Measurements from ENCODE around the gene ABCD2. TPM values are rescaled to one million over a fixed set of nuclear protein-coding genes. Genes with fewer than 3 reads are reported as not detected.

The ABCD2 gene
- total and polyA plus RNA-seq, 2 donors (not counting 3 experiments of a cell fraction or from before 2014, with no cell fraction given), result not detected

DNA sequence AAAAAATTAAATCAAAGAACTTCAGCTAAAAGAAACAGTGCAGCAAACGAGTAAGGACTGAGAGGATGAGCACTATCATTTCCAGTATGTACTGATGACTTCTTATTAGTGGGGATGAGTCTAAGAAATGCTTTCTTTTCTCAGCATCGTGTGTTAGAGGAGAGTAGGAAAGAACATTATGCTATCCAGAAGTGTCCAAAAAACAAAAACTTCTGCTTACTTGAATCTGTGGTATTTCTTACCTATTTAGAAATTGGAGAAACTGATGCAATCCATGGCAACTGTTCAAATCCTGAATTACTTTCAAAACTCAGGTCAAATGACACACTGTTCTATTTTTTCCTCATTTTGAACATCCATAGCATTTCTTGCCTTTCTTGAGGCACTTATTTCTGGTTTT, 23.7 kb downstream of the ABCD2 start:
- Histone ChIP-seq H3K4me2 (ENCODE audit: insufficient read depth, low read length) (no peak overlapping the region), H3K79me2 (ENCODE audit: control insufficient read depth, insufficient read depth, low read length) (no peaks in the 10 kb centered on the region), H3K4me3 (replicated peaks in 1 of 3; ENCODE audit: insufficient read depth in 1 of 3, low read depth in 1 of 3, low read length in 3 of 3) (no peak overlapping the region), H3K27ac (ENCODE audit: insufficient read depth, low read depth, low read length) (no peak overlapping the region), H4K20me1 (replicated peaks; ENCODE audit: control insufficient read depth, extremely low read depth, insufficient read depth, low read length) (no peaks in the 10 kb centered on the region), H3K36me3 (ENCODE audit: control insufficient read depth in 2 of 2, extremely low read depth in 1 of 2, insufficient read depth in 2 of 2, low read length in 2 of 2) (no peaks in the 10 kb centered on the region), H3K27me3 (ENCODE audit: control insufficient read depth in 2 of 2, insufficient read depth in 2 of 2, low read length in 2 of 2) (peaks cover 0 to 2% of the 10 kb centered on the region in 2 experiments), H3K9me1 (replicated peaks; ENCODE audit: control insufficient read depth, extremely low read depth, insufficient read depth, low read length) (no peaks in the 10 kb centered on the region), H3K9ac (replicated peaks; ENCODE audit: extremely low read depth, insufficient read depth, low read length) (no peak overlapping the region), H2AFZ (ENCODE audit: low read depth, low read length) (no peak overlapping the region), H3K9me3 (replicated peaks; ENCODE audit: control insufficient read depth, insufficient read depth, low read length) (no peaks in the 10 kb centered on the region), H3K4me1 (ENCODE audit: control insufficient read depth, extremely low read depth, insufficient read depth, low read length) (no peaks in the 10 kb centered on the region)
- BruUV-seq (replicated peaks), result no TSS peak
- dilution Hi-C loops (cut with MboI; ENCODE audit: extremely low pct_ligation_motif_present, low sequenced_read_pairs), result no loop called here
- TF ChIP-seq POLR2A (IDR thresholded peaks at IDR 0.05; ENCODE audit: low read depth, low read length) (no peak), MYC (IDR thresholded peaks at IDR 0.05; ENCODE audit: low read depth, low read length) (no peak), EZH2 (IDR thresholded peaks at IDR 0.05; ENCODE audit: borderline replicate concordance, low read depth, low read length, severe bottlenecking) (no peak), GATA2 (IDR thresholded peaks at IDR 0.05; ENCODE audit: insufficient read depth, insufficient read length, low read depth, low read length) (no peak), JUN (IDR thresholded peaks at IDR 0.05; ENCODE audit: borderline replicate concordance, insufficient read depth, insufficient read length, low read depth) (no peak), POLR2AphosphoS5 (IDR thresholded peaks at IDR 0.05; ENCODE audit: insufficient read depth, low read depth, low read length) (no peak), FOS (IDR thresholded peaks at IDR 0.05; ENCODE audit: borderline replicate concordance, insufficient read depth, low read length) (no peak)
- TF ChIP-seq, protein P1, sequence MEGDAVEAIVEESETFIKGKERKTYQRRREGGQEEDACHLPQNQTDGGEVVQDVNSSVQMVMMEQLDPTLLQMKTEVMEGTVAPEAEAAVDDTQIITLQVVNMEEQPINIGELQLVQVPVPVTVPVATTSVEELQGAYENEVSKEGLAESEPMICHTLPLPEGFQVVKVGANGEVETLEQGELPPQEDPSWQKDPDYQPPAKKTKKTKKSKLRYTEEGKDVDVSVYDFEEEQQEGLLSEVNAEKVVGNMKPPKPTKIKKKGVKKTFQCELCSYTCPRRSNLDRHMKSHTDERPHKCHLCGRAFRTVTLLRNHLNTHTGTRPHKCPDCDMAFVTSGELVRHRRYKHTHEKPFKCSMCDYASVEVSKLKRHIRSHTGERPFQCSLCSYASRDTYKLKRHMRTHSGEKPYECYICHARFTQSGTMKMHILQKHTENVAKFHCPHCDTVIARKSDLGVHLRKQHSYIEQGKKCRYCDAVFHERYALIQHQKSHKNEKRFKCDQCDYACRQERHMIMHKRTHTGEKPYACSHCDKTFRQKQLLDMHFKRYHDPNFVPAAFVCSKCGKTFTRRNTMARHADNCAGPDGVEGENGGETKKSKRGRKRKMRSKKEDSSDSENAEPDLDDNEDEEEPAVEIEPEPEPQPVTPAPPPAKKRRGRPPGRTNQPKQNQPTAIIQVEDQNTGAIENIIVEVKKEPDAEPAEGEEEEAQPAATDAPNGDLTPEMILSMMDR (IDR thresholded peaks at IDR 0.05; ENCODE audit: extremely low read depth in 1 of 2, insufficient read depth in 1 of 2, low read depth in 1 of 2, low read length in 2 of 2), result no peak
- TF ChIP-seq, protein P2, sequence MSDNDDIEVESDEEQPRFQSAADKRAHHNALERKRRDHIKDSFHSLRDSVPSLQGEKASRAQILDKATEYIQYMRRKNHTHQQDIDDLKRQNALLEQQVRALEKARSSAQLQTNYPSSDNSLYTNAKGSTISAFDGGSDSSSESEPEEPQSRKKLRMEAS (IDR thresholded peaks at IDR 0.05; ENCODE audit: insufficient read depth, insufficient read length), result no peak
- CTCF ChIA-PET, result no interaction called here
- POLR2A ChIA-PET, result no interaction called here
- DNase-seq (ENCODE audit: low read depth, low spot score), result no peak
- intact Hi-C loops (cut with micrococcal nuclease), result loop anchor here (5.0 kb wide), 1 partner anchor 44 kb away; no protein-coding TSS in a partner anchor
- FAIRE-seq, result no peak
